OCI-LY3 (cell line): ENCODE measurements around the gene PPP1R26.

Experiments used
- H2AFZ ChIP-seq: fragments of 200-600, 300-600 bp; shearing (Covaris generic); 2 replicates; pipeline ENCODE4 v1.6.0; 2014; ENCODE audit warnings: antibody characterized with exemption, low read depth, low read length
- H3K27ac ChIP-seq: fragments of 200-600, 300-600 bp; sonication (generic); 2 replicates; pipeline ENCODE4 v1.5.1; 2014; ENCODE audit warnings: mild to moderate bottlenecking, low read length, moderate library complexity, mixed read lengths
- H3K27me3 ChIP-seq: fragments of 200-600, 300-600 bp; sonication (generic); 2 replicates; pipeline ENCODE4 v1.6.1; 2014; ENCODE audit warnings: low read depth, low read length, mixed read lengths
- H3K36me3 ChIP-seq: fragments of 200-600, 300-600 bp; sonication (generic); replicated peaks from 2 replicates; pipeline ENCODE3; 2014; ENCODE audit warnings: low read depth, low read length, mixed read lengths
- H3K4me1 ChIP-seq: fragments of 300-600, 200-600 bp; sonication (generic); 2 replicates; pipeline ENCODE4 v1.6.1; 2014; ENCODE audit warnings: low read length, mixed read lengths
- H3K4me2 ChIP-seq: fragments of 200-600, 300-600 bp; sonication (generic); 2 replicates; pipeline ENCODE4 v1.6.1; 2014; ENCODE audit warnings: low read length, mixed read lengths
- H3K4me3 ChIP-seq: fragments of 300-600, 200-600 bp; sonication (generic); 2 replicates; pipeline ENCODE4 v1.5.1; 2014; ENCODE audit warnings: antibody characterized with exemption, mild to moderate bottlenecking, low read length, moderate library complexity
- H3K79me2 ChIP-seq: fragments of 300-600, 200-600 bp; shearing (Covaris generic); 2 replicates; pipeline ENCODE4 v1.6.1; 2014; ENCODE audit warnings: mild to moderate bottlenecking, low read length, mixed read lengths
- H3K9ac ChIP-seq: fragments of 300-600, 200-600 bp; shearing (Covaris generic); 2 replicates; pipeline ENCODE4 v1.6.0; 2014; ENCODE audit warnings: mild to moderate bottlenecking, low read length, moderate library complexity
- H3K9me3 ChIP-seq: fragments of 200-600, 300-600 bp; shearing (Covaris generic); 2 replicates; pipeline ENCODE4 v1.6.1; 2014; ENCODE audit warnings: low read length, mixed read lengths; ENCODE audit not compliant: insufficient read depth
- H4K20me1 ChIP-seq: fragments of 200-600, 300-600 bp; sonication (generic); 2 replicates; pipeline ENCODE4 v1.6.1; 2016; ENCODE audit warnings: low read length, mixed read lengths; ENCODE audit not compliant: insufficient read depth
- CTCF ChIP-seq: fragments of 200-600, 300-600 bp; sonication (generic); IDR thresholded peaks from 2 replicates; pipeline ENCODE4 v1.5.1; 2014; ENCODE audit warnings: antibody characterized with exemption, low read length, low read depth
- EZH2phosphoT487 ChIP-seq: fragments of 200-600 bp; shearing (Covaris generic); IDR thresholded peaks from 2 replicates; pipeline ENCODE4 v1.6.1; 2018; ENCODE audit warnings: antibody characterized with exemption, mixed run types, low read depth

The PPP1R26 gene

GRCh38 chr9:135474915-135475314, 4.7 kb upstream of the PPP1R26 start:
- Histone ChIP-seq H3K4me3 (no peak overlapping the region), H3K9ac (no peak overlapping the region), H4K20me1 (no peaks in the 10 kb centered on the region), H3K9me3 (no peaks in the 10 kb centered on the region), H2AFZ (no peak overlapping the region), H3K4me2 (0 out of 2 replicates have a peak overlapping the region, but pooled peaks have one; percentile 11), H3K27me3 (peaks cover 23% of the 10 kb centered on the region), H3K27ac (no peak overlapping the region), H3K79me2 (no peaks in the 10 kb centered on the region), H3K4me1 (peaks cover 4% of the 10 kb centered on the region; the same call in 1 of the 2 replicates), H3K36me3 (no peaks in the 10 kb centered on the region)
- TF ChIP-seq EZH2phosphoT487 (no peak), CTCF (peak; percentile 58)

DNA sequence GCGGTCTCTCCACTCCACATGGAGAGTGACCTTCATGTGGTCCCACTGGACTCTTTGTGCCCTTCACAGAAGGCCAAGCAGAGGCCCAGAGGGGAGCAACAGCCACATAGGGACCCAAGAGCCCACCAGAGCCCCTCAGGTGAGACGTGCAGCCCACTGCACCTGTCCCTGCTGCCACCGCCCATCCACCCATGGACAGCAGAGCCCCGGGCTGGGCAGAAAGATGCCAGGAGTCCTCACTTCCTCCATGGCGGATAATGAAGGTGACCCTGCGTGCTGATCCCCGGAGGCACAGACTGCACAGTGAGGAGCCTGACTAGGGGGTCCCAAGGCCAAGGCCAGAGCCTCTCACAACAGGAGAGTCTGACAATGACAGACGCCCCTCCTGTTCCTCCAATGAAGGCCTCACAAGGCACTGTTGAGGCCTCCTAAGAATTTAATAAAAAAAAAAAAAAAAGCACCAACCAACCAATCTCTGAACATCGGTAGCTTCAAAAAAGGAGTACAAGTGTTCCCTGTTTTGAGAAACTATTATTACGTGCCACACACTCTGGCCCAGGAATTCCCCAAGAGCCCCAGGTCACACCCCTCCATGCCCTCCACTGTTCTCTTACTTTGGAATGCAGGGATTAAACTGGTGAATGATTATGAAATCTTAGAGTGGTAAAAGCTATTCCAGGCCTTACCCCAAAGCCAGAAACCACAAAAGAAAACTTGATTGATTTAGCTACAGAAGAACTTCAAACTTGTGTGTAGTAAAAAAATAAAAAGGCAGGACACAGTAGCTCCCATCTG, 2.8 kb upstream of the PPP1R26 start:
- H3K9ac ChIP-seq, result no peak overlapping the region
- no peak overlapping the region for H3K4me3 ChIP-seq
- no peaks in the 10 kb centered on the region for H4K20me1 ChIP-seq
- H3K36me3 ChIP-seq, result no peaks in the 10 kb centered on the region
- H3K79me2 ChIP-seq, result no peaks in the 10 kb centered on the region
- H3K4me2 ChIP-seq, result no peak overlapping the region
- H3K27me3 ChIP-seq, result peaks cover 19% of the 10 kb centered on the region
- peaks cover 7% of the 10 kb centered on the region; the same call in 1 of the 2 replicates for H3K4me1 ChIP-seq
- H3K9me3 ChIP-seq, result no peaks in the 10 kb centered on the region
- H3K27ac ChIP-seq, result no peak overlapping the region
- no peak overlapping the region for H2AFZ ChIP-seq
- TF ChIP-seq EZH2phosphoT487, result no peak
- TF ChIP-seq CTCF, result no peak

DNA sequence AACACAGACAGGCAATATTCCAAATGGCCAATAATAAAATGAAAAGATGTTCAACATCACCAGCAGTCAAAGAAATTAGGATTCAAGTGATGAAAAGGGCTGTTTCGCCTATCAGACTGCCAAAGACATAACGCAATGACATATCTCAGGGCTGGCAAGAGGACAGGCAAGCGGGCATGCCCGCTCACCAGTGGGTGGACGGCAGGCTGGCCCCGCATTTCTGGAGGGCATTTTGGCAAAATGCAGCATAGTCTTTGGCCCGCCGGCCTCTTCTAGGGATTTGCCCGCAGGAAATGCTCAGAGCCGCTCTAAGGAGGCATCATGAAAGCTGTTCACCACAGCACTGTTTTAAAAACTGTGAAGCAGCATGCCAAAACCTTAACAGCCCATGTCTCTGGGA, 1.4 kb upstream of the PPP1R26 start:
- no peak overlapping the region for H3K9ac ChIP-seq
- H3K79me2 ChIP-seq, result no peaks in the 10 kb centered on the region
- H3K27me3 ChIP-seq, result peaks cover 14% of the 10 kb centered on the region
- no peak overlapping the region for H3K4me3 ChIP-seq
- no peaks in the 10 kb centered on the region for H4K20me1 ChIP-seq
- H3K4me1 ChIP-seq, result peaks cover 7% of the 10 kb centered on the region; the same call in 1 of the 2 replicates
- H3K27ac ChIP-seq, result no peak overlapping the region
- H2AFZ ChIP-seq, result no peak overlapping the region
- H3K36me3 ChIP-seq, result no peaks in the 10 kb centered on the region
- TF ChIP-seq EZH2phosphoT487, result no peak
- no peaks in the 10 kb centered on the region for H3K9me3 ChIP-seq
- no peak overlapping the region for H3K4me2 ChIP-seq

DNA sequence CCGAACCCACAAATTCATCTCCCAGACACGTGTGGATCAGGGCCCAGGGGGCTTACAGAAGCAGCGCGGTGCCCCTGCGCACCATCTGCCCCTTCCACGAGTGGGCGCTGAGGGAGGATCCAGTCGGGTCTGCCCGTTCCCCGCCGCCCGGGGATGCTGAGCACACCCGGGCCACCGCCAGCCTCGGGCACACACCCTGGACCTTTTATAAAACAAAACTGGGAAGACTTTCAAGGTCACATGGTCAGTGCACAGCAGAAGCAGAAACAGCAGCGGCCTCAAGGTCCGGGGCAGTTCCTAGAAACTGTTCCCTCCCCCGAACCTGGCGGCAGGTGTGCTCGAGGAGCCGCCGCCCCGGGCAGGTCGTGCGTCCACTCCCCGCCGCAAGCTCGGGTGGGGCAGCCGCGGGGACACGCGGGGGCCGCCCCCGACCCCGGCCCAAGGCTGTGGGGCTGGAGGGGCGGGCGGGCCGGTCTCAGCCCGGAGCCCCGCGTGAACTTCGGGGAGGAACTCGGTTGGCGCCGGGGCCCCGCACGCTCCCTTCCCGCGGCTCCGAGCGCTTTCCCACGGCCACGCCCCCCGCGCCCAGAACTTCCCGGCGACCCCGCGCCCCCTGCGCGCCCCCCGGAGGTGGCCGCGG, 633 bp upstream of the PPP1R26 start:
- TF ChIP-seq CTCF (peak; percentile 17), EZH2phosphoT487 (no peak)
- Histone ChIP-seq H4K20me1 (no peaks in the 10 kb centered on the region), H3K4me1 (peaks cover 7% of the 10 kb centered on the region; the same call in 1 of the 2 replicates), H3K27ac (no peak overlapping the region), H3K27me3 (peaks cover 8% of the 10 kb centered on the region), H3K9me3 (no peaks in the 10 kb centered on the region), H3K9ac (peak overlapping the region; percentile 27; the same call in 1 of the 2 replicates), H3K4me3 (peak overlapping the region; percentile 80), H3K79me2 (no peaks in the 10 kb centered on the region), H3K4me2 (peak overlapping the region; percentile 84), H3K36me3 (no peaks in the 10 kb centered on the region), H2AFZ (peak overlapping the region; percentile 69; the same call in 1 of the 2 replicates)
